Measurements from ENCODE around the gene CCDC14. TPM values are rescaled to one million over a fixed set of nuclear protein-coding genes. Genes with fewer than 3 reads are reported as not detected.

Gene CCDC14
- total and polyA plus RNA-seq, 2 of the 4 experiments (the other 2 are of a cell fraction): 82.1 to 109 TPM

DNA sequence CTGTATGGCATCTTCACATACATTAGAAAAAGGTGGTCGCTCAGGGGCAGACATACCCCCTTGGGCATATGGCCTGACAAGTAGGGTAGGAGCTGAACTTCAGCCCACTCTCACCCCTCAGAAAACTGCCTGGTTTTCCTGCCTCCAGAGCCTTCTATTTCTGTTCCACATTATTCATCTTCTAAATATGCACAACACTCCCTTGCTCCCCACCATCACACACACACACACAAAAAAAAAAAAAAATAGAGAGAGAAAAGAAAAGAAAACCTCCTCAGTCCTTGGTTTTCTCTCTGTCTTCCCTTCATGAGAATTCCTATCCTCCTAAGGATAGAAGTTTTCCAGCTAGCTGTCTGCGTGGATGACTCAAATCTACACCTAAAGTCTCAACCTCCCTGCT, 36.5 kb upstream of the CCDC14 start:
- Histone ChIP-seq H3K14ac (replicated peaks; ENCODE audit: low read depth, low read length) (no peak overlapping the region), H3K4me3 (ENCODE audit: insufficient read depth, low read depth, low read length) (no peak overlapping the region), H3K27ac (ENCODE audit: insufficient read depth, low read length) (no peak overlapping the region), H2BK20ac (ENCODE audit: low read depth, low read length) (no peak overlapping the region), H3K9ac (ENCODE audit: low read depth, low read length) (no peak overlapping the region), H3K23ac (ENCODE audit: low read depth, low read length) (no peak overlapping the region), H3K9me3 (ENCODE audit: control insufficient read depth, insufficient read depth, low read length) (peaks cover 4% of the 10 kb centered on the region), H3K4me2 (ENCODE audit: low read depth, low read length) (no peak overlapping the region), H4K5ac (ENCODE audit: low read depth, low read length) (no peak overlapping the region), H2BK15ac (ENCODE audit: low read depth, low read length) (no peak overlapping the region), H4K91ac (ENCODE audit: insufficient read depth, low read depth, low read length) (no peak overlapping the region), H3K4ac (ENCODE audit: low read depth, low read length) (no peak overlapping the region), H3K9me1 (ENCODE audit: insufficient read depth, low read length) (no peaks in the 10 kb centered on the region), H2AK9ac (replicated peaks; ENCODE audit: low read depth, low read length, poor library complexity) (no peak overlapping the region), H3K4me1 (ENCODE audit: control insufficient read depth, insufficient read depth, low read length) (no peaks in the 10 kb centered on the region), H3K79me1 (ENCODE audit: low read depth in 1 of 2, low read length in 2 of 2) (no peaks in the 10 kb centered on the region), H2BK5ac (ENCODE audit: low read depth, low read length, poor library complexity, severe bottlenecking) (no peak overlapping the region), H2AK5ac (ENCODE audit: low read depth, low read length) (no peak overlapping the region; the same call in 1 of the 2 replicates), H4K8ac (ENCODE audit: low read depth in 2 of 2, low read length in 2 of 2) (no peak overlapping the region), H3K27me3 (ENCODE audit: control insufficient read depth, insufficient read depth, low read length) (peaks cover 50% of the 10 kb centered on the region), H2AFZ (replicated peaks; ENCODE audit: low read length, poor library complexity) (no peak overlapping the region), H3K36me3 (ENCODE audit: control insufficient read depth, insufficient read depth, low read length) (no peaks in the 10 kb centered on the region), H2BK120ac (ENCODE audit: low read depth, low read length) (no peak overlapping the region), H4K20me1 (ENCODE audit: insufficient read depth, low read length) (no peaks in the 10 kb centered on the region), H3K56ac (ENCODE audit: extremely low read depth, insufficient read depth, low read length) (no peak overlapping the region), H3K18ac (ENCODE audit: low read depth, low read length) (no peak overlapping the region)
- in situ Hi-C loops (cut with MboI; ENCODE audit: low sequenced_read_pairs): no loop called here
- ATAC-seq (ENCODE audit: low read depth): no peak
- CTCF ChIA-PET: no interaction called here
- no TSS peak for BruUV-seq (replicated peaks)
- WGBS, 2 experiments (ENCODE audit: extremely low coverage in 2 of 2, insufficient read length in 1 of 2): no CpG with 5 or more reads among the region's 2 CpGs
- dilution Hi-C loops (cut with HindIII; ENCODE audit: low sequenced_read_pairs, unreplicated experiment): no loop called here
- TF ChIP-seq RAD21 (IDR thresholded peaks at IDR 0.05; ENCODE audit: low read length): no peak
- TF ChIP-seq, protein P1, sequence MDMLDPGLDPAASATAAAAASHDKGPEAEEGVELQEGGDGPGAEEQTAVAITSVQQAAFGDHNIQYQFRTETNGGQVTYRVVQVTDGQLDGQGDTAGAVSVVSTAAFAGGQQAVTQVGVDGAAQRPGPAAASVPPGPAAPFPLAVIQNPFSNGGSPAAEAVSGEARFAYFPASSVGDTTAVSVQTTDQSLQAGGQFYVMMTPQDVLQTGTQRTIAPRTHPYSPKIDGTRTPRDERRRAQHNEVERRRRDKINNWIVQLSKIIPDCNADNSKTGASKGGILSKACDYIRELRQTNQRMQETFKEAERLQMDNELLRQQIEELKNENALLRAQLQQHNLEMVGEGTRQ (IDR thresholded peaks at IDR 0.05; ENCODE audit: low read depth, low read length): no peak
- TF ChIP-seq NFE2L2 (IDR thresholded peaks at IDR 0.05; ENCODE audit: low read depth, low read length): no peak
- no peak for TF ChIP-seq SMC3 (IDR thresholded peaks at IDR 0.05; ENCODE audit: low read depth, low read length)
- no peak for TF ChIP-seq MAZ (IDR thresholded peaks at IDR 0.05; ENCODE audit: borderline replicate concordance, low read depth, low read length)
- no peak for TF ChIP-seq RFX5 (IDR thresholded peaks at IDR 0.05; ENCODE audit: low read depth, low read length)
- no peak for TF ChIP-seq MXI1 (IDR thresholded peaks at IDR 0.05; ENCODE audit: borderline replicate concordance, low read depth, low read length)
- TF ChIP-seq RCOR1 (IDR thresholded peaks at IDR 0.05; ENCODE audit: insufficient replicate concordance, low read length): no peak
- intact Hi-C loops (cut with micrococcal nuclease): no loop called here
- POLR2A ChIA-PET (ENCODE audit: unreplicated experiment): no interaction called here
- peak; percentile 3 for DNase-seq
